OCI-LY7 (cell line): ENCODE measurements around the gene CATSPERB. TPM values are rescaled to one million over a fixed set of nuclear protein-coding genes. Genes with fewer than 3 reads are reported as not detected.

Experiments
- BruUV-seq: library from RNA; stranded (reverse); fragments of 400-500 nt; replicated peaks from 2 replicates; lab custom pipeline; 2021; lab: Mats Ljungman, UMichigan
- CTCF ChIA-PET: fragments of 300-600 bp; sonication (Branson Sonifier 250); formaldehyde crosslinking; loops from one replicate; lab custom pipeline; 2022; ENCODE audit warnings: antibody characterized with exemption; ENCODE audit not compliant: unreplicated experiment; lab: Charles Lee
- POLR2A ChIA-PET: fragments of 300-600 bp; sonication (Branson Sonifier 250); formaldehyde crosslinking; loops from one replicate; lab custom pipeline; 2022; ENCODE audit warnings: antibody characterized with exemption; lab: Charles Lee
- DNase-seq: peaks from one replicate; pipeline ENCODE4 v3.0.0-alpha.2; 2015; ENCODE audit warnings: low spot score
- H2AFZ ChIP-seq: fragments of 200-600 bp; sonication (generic), shearing (Covaris generic); 2 replicates; pipeline ENCODE4 v1.6.1; 2014; ENCODE audit warnings: mild to moderate bottlenecking, antibody characterized with exemption, low read length, moderate library complexity
- H3K27ac ChIP-seq: fragments of 200-600 bp; sonication (generic); 2 replicates; pipeline ENCODE4 v1.5.1; 2014; ENCODE audit warnings: mixed run types, low read depth, mild to moderate bottlenecking, moderate library complexity, low read length, inconsistent platforms; ENCODE audit not compliant: poor library complexity, severe bottlenecking
- H3K36me3 ChIP-seq: fragments of 200-600 bp; sonication (generic); 2 replicates; pipeline ENCODE4 v1.6.1; 2014; ENCODE audit warnings: mild to moderate bottlenecking, antibody characterized with exemption, low read length, moderate library complexity, mixed read lengths; ENCODE audit not compliant: insufficient read depth
- H3K4me1 ChIP-seq: fragments of 200-600 bp; sonication (generic); 2 replicates; pipeline ENCODE4 v1.5.1; 2014; ENCODE audit warnings: mild to moderate bottlenecking, low read length; ENCODE audit not compliant: insufficient read depth, poor library complexity, severe bottlenecking
- H3K4me2 ChIP-seq: fragments of 200-600 bp; sonication (generic); 2 replicates; pipeline ENCODE4 v1.6.1; 2014; ENCODE audit warnings: mild to moderate bottlenecking, low read length
- H3K4me3 ChIP-seq: fragments of 200-600 bp; sonication (generic); 2 replicates; pipeline ENCODE4 v1.5.1; 2014; ENCODE audit warnings: mild to moderate bottlenecking, low read depth, low read length; ENCODE audit not compliant: poor library complexity, severe bottlenecking
- H3K79me2 ChIP-seq: fragments of 200-600 bp; sonication (generic); 2 replicates; pipeline ENCODE4 v1.6.1; 2016; ENCODE audit warnings: low read depth, mild to moderate bottlenecking, low read length, moderate library complexity, mixed read lengths; ENCODE audit not compliant: insufficient read depth
- H3K9me2 ChIP-seq: fragments of 200-600 bp; sonication (generic); 2 replicates; pipeline ENCODE4 v1.6.1; 2016; ENCODE audit warnings: mild to moderate bottlenecking, low read length, mixed read lengths; ENCODE audit not compliant: insufficient read depth
- H3K9me3 ChIP-seq: fragments of 200-600 bp; sonication (generic); 2 replicates; pipeline ENCODE4 v1.6.1; 2014; ENCODE audit warnings: mild to moderate bottlenecking, mixed run types, low read length, mixed read lengths
- H4K20me1 ChIP-seq: fragments of 200-600 bp; sonication (generic); 2 replicates; pipeline ENCODE4 v1.6.1; 2014; ENCODE audit warnings: mild to moderate bottlenecking, antibody characterized with exemption, low read length, moderate library complexity, mixed read lengths; ENCODE audit not compliant: insufficient read depth
- EZH2phosphoT487 ChIP-seq: fragments of 200-600 bp; sonication (generic); IDR thresholded peaks from 2 replicates; pipeline ENCODE4 v1.6.1; 2018; ENCODE audit warnings: low read depth, borderline replicate concordance, mild to moderate bottlenecking, mixed run types, antibody characterized with exemption, low read length, moderate library complexity, mixed read lengths
- intact Hi-C: fragments of 100-400 bp; cut with micrococcal nuclease; formaldehyde crosslinking; loops from one replicate; pipeline ENCODE4 v1.10.0; 2022; ENCODE audit not compliant: unreplicated experiment
- total RNA-seq, 2 experiments: library from RNA; depleted of rRNA in 1 of 2; stranded (reverse); fragments of >200 nt in 1 of 2; shearing (Covaris generic) in 1 of 2; gene quantifications; 2 replicates each; pipeline ENCODE4 v1.2.3, GENCODE V29; 2014 to 2022
- TF ChIP-seq, protein P1 (sequence below): fragments of 200-600 bp; sonication (generic); conservative IDR thresholded peaks from 2 replicates; pipeline ENCODE4 v1.5.1; 2014; ENCODE audit warnings: mild to moderate bottlenecking, antibody characterized with exemption, low read length, moderate library complexity, mixed read lengths

Gene CATSPERB
- total RNA-seq, 2 experiments from 2014 or later = not detected

DNA sequence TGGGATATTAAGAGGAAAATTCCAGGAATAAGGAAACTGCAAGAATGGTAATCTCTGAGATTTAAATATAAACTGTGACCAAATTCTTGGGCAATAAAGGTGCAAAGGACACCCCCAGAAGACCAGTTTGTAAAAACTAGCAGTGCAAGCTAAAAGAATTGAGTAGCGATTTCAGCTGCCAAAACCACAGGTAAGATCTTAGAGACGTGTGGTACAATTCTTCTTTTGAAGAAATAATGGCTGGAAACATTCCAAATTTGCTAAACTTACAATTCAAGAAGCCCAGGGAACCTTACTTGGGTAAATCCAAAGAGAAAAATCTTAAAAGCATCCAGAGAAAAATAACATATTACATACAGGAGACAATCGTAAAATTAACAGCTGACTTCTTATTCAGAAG lies 12.0 kb downstream of the CATSPERB start:
- Histone ChIP-seq H3K9me3 (no peaks in the 10 kb centered on the region), H4K20me1 (no peaks in the 10 kb centered on the region), H3K36me3 (no peaks in the 10 kb centered on the region), H2AFZ (no peak overlapping the region), H3K4me2 (no peak overlapping the region), H3K27ac (no peak overlapping the region), H3K4me3 (no peak overlapping the region), H3K9me2 (no peaks in the 10 kb centered on the region), H3K79me2 (no peaks in the 10 kb centered on the region), H3K4me1 (no peaks in the 10 kb centered on the region)
- ChIA-PET CTCF (no interaction called here), POLR2A (no interaction called here)
- TF ChIP-seq, protein P1, sequence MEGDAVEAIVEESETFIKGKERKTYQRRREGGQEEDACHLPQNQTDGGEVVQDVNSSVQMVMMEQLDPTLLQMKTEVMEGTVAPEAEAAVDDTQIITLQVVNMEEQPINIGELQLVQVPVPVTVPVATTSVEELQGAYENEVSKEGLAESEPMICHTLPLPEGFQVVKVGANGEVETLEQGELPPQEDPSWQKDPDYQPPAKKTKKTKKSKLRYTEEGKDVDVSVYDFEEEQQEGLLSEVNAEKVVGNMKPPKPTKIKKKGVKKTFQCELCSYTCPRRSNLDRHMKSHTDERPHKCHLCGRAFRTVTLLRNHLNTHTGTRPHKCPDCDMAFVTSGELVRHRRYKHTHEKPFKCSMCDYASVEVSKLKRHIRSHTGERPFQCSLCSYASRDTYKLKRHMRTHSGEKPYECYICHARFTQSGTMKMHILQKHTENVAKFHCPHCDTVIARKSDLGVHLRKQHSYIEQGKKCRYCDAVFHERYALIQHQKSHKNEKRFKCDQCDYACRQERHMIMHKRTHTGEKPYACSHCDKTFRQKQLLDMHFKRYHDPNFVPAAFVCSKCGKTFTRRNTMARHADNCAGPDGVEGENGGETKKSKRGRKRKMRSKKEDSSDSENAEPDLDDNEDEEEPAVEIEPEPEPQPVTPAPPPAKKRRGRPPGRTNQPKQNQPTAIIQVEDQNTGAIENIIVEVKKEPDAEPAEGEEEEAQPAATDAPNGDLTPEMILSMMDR = no peak
- TF ChIP-seq EZH2phosphoT487 = no peak
- no peak for DNase-seq
- intact Hi-C loops = no loop called here
- BruUV-seq = no TSS peak

DNA sequence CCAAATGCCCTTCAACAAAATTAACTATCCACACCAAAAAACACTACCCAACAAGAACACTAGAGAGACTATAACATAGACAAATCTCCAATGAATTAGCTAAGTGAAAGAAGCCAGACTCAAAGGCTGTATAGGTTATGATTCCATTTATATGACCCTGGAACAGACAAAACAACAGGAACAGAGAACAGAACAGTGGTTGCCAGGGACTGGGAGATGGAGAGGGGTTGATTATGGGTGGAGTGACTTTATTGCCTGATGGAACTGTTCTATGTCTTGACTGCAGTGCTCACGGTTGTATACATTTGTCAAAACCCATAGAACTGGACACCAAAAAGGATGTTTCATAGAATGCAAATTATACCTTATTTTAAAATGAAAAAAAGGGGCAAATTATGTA lies 14.9 kb downstream of the CATSPERB start:
- Histone ChIP-seq H3K9me3 (no peaks in the 10 kb centered on the region), H2AFZ (no peak overlapping the region), H3K36me3 (no peaks in the 10 kb centered on the region), H3K4me2 (no peak overlapping the region), H3K27ac (no peak overlapping the region), H3K4me1 (no peaks in the 10 kb centered on the region), H3K9me2 (no peaks in the 10 kb centered on the region), H4K20me1 (no peaks in the 10 kb centered on the region), H3K79me2 (no peaks in the 10 kb centered on the region), H3K4me3 (no peak overlapping the region)
- no peak for DNase-seq
- CTCF ChIA-PET = no interaction called here
- POLR2A ChIA-PET = no interaction called here
- intact Hi-C loops = no loop called here
- TF ChIP-seq, protein P1 = no peak
- TF ChIP-seq EZH2phosphoT487 = no peak
- no TSS peak for BruUV-seq

DNA sequence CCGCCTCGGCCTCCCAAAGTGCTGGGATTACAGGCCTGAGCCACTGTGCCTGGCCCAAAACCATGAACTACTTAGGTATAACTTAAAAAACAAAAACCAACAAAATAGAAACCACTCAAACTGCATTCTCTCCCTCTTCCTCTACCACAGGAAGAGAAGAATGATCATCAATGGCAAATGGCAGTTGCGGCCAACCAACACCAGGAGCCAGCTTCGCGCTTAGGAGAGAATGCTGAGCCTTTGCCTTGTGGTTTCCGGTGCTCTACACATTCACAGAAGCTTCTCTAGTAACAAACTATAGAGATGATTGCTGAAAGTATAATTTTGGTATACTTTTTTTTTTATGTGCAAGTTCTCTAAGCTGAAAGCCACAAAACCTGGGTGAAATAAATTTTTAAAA lies 17.1 kb downstream of the CATSPERB start:
- Histone ChIP-seq H3K27ac (no peak overlapping the region), H2AFZ (no peak overlapping the region), H3K36me3 (no peaks in the 10 kb centered on the region), H3K9me2 (no peaks in the 10 kb centered on the region), H4K20me1 (no peaks in the 10 kb centered on the region), H3K4me3 (no peak overlapping the region), H3K79me2 (no peaks in the 10 kb centered on the region), H3K4me1 (no peaks in the 10 kb centered on the region), H3K9me3 (no peaks in the 10 kb centered on the region), H3K4me2 (no peak overlapping the region)
- no peak for TF ChIP-seq EZH2phosphoT487
- TF ChIP-seq, protein P1 = 0 out of 2 replicates have a peak, but pooled peaks have one; percentile 10
- no TSS peak for BruUV-seq
- DNase-seq = no peak
- intact Hi-C loops = no loop called here
- ChIA-PET CTCF (no interaction called here), POLR2A (no interaction called here)
